NCI-H774 (cell line): ENCODE results near the gene IFITM2.
A peak's percentile ranks its signal among the peaks of the same experiment; 100 is the strongest.
"Not testable (repeated sequence)": the region's sequence is repeated elsewhere in the genome, so short reads cannot be mapped to it uniquely, and the experiment has no call there.

Experiments
- DNase-seq: peaks from one replicate; lab custom pipeline; 2025; lab: John Stamatoyannopoulos, UW

IFITM2 gene

GRCh38 chr11:342328-342727 lies 34.7 kb downstream of the IFITM2 start:
- no peak for DNase-seq

GRCh38 chr11:344836-345578 lies 37.4 kb downstream of the IFITM2 start:
- DNase-seq, result no peak

- no peak for DNase-seq
Measured at GRCh38 chr11:346529-346928, 38.9 kb downstream of the IFITM2 start.

GRCh38 chr11:349270-349954 lies 41.8 kb downstream of the IFITM2 start:
- DNase-seq, result not testable (repeated sequence)

- not testable (repeated sequence) for DNase-seq
Measured at GRCh38 chr11:350033-350722, 42.6 kb downstream of the IFITM2 start.

GRCh38 chr11:350723-351255 lies 43.2 kb downstream of the IFITM2 start:
- no peak for DNase-seq

- DNase-seq, result no peak
Measured at GRCh38 chr11:351411-351810, 43.8 kb downstream of the IFITM2 start.

- DNase-seq, result no peak
Measured at GRCh38 chr11:352456-353031, 44.9 kb downstream of the IFITM2 start.

- no peak for DNase-seq
Measured at GRCh38 chr11:353179-353873, 45.7 kb downstream of the IFITM2 start.

GRCh38 chr11:355581-356458 lies 48.2 kb downstream of the IFITM2 start:
- peak; percentile 68 for DNase-seq

GRCh38 chr11:356610-357009 lies 49.0 kb downstream of the IFITM2 start:
- DNase-seq, result no peak

- no peak for DNase-seq
Measured at GRCh38 chr11:357582-357981, 50.0 kb downstream of the IFITM2 start.

GRCh38 chr11:358129-358800 lies 50.6 kb downstream of the IFITM2 start:
- DNase-seq, result no peak
